GM18519 (cell line): Measurements from ENCODE around the gene GDF10.

ENCODE experiments used
- ATAC-seq: cut with Tn5 transposase; IDR thresholded peaks from one replicate; pipeline ENCODE4 v1.9.1; 2021; ENCODE audit warnings: mild to moderate bottlenecking, moderate library complexity; ENCODE audit not compliant: unreplicated experiment, low FRiP score

GDF10 gene, protein sequence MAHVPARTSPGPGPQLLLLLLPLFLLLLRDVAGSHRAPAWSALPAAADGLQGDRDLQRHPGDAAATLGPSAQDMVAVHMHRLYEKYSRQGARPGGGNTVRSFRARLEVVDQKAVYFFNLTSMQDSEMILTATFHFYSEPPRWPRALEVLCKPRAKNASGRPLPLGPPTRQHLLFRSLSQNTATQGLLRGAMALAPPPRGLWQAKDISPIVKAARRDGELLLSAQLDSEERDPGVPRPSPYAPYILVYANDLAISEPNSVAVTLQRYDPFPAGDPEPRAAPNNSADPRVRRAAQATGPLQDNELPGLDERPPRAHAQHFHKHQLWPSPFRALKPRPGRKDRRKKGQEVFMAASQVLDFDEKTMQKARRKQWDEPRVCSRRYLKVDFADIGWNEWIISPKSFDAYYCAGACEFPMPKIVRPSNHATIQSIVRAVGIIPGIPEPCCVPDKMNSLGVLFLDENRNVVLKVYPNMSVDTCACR

DNA sequence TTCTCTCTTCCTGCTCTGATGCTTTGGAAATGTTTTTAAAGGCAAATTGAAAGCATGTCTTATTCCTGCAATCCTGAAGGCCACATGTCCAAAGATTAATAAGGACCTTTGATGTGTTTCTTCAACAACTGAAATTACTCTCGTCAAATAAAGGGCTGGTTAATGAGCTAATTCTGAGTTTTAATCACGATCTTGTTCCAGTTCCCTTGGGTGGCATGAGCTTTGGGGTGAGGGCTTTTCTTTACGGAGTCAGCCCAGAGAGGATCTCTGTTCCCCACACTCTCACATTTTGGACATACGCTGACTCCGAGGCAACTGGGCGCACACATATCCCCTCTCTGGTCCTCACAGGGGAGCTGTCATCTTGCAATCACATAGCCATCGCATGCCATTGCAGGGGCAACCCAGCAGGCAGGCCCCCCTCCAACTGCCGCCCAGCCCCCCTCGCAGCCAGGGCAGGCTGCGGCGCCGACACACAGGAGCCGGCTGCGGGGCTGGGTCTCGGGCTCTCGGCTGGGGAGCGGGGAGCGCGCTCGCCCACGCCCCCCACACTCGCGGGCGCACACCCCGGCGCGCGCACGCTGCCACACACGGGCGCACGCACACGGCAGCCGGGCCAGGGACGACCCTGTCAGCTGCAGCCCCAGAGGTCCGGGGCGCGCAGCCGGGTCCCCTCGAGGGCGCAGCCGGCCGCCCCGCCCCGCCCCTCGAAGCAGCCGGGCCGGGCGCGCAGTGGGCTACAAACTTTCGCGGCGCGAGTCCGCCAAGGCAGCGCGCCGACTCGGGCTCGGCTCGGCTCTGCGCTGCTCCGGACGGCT, at the start of gene GDF10:
Gene GDF10, plus strand, starts transcription at position 587 of the 818 bp plus-strand sequence. CDS start 455 bp downstream, outside the sequence.
- no peak for ATAC-seq

DNA sequence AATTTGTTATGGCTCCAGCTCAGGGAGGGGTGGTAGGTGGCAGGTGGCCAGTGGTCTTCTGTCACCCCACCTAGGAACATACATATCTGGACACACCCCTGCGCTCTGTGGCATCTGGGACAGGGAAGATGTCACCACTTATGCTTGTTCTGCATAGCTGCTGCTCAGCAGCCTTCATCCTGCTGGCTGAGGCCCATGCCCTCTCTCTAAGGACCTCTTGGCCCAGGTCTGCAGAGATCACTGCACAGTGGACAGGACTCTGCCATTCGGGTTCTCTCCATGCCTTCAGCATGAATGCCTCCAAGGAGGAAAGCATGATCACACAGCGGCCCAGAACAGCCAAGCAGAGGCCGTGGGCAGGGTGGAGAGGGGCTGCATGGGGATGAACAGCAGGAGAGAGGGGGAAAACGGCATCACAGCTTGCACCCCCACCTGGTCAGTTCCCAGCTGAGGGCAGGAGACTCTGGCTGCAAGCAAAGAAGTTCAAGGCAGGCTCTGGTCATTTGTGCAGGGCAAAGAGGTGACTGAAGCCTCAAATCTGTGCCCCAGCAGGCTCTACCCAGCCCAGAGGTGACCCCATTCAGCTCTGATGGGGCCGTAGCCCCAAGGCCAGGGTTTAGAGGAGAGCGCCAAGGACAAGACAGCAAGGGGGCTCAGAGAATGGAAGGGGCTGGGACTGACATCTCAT, 47.8 kb upstream of the GDF10 start:
- ATAC-seq = no peak

DNA sequence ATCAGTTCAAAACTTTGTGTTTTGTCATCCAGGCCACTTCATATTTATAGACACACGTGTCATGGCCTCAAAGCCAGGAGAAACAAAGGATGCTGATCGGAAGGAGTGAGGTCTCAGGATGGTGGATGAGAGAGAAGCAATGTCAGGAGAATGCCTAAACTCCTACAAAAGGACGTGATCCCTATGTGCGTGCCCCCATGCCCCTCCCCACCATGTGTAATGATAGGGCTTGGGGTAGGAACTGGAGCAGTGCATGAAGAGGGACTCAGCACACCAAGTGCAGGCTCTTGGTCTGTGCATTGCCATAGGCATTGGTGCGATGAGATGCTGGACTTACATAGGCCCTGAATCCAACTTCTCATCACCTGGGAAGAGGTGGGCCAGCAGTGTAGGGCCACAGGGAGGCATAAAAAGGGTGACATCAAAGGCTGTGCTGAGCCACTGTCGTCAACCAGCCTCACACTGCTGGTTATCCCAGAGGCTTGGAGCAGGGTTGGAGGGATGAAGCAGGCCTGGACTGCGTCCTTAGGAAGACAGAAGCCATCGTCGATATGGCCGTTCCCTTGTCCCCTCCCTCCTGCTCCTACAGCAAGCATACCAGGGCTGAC, 46.9 kb upstream of the GDF10 start:
- no peak for ATAC-seq

DNA sequence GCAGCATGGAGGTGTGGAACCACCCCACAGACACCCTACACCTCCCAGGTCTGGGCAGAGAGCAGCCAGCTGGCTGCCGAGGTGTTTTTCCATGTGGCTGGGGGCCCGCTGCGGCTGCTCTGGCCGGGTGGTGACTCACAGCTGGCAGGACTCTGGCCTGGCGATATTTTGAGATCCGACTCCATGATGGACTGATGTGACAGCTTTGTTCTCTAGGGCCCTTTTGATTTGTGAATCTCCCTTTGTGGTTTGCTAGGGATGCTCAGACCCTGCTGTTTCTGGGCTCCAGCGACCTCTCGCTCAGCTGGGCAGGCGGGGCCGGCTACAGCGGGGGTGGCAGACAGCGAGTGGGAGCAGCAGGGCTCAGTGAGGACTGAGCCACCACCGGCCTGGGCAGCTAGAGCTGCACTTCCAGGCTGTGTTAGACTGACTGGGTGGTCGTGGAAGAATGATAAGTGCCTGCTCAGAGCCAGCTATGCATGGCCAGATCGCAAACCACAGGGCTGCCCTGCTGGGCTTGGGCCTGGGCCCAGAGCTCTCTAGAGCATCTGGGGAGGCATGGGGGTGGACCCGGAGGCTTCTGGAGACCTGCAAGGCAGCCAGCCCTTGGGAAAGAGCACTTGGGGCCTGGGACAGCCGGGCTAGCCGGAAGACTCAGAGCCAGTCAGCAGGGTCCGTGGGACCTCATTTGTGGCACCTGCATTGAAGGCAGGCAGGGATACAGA, 46.2 kb upstream of the GDF10 start:
- ATAC-seq = no peak

DNA sequence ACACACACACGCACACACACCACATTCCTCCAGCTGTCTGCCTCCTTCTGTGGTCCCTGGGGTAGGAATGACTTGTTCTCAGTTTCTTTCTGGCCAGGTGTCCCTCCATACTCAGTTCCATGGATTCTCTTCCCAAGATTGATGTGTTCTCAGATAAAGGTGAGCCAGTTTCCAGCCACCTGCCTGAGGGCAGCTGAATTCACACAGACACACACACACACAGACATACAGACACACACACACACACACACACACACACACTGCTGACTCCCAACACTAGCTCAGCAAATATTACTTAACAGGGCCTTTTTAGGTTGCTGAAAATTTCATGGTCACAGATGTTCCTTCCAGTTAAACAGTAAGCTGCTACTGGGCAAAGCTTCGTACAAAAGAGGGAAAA, 45.4 kb upstream of the GDF10 start:
- ATAC-seq = no peak

DNA sequence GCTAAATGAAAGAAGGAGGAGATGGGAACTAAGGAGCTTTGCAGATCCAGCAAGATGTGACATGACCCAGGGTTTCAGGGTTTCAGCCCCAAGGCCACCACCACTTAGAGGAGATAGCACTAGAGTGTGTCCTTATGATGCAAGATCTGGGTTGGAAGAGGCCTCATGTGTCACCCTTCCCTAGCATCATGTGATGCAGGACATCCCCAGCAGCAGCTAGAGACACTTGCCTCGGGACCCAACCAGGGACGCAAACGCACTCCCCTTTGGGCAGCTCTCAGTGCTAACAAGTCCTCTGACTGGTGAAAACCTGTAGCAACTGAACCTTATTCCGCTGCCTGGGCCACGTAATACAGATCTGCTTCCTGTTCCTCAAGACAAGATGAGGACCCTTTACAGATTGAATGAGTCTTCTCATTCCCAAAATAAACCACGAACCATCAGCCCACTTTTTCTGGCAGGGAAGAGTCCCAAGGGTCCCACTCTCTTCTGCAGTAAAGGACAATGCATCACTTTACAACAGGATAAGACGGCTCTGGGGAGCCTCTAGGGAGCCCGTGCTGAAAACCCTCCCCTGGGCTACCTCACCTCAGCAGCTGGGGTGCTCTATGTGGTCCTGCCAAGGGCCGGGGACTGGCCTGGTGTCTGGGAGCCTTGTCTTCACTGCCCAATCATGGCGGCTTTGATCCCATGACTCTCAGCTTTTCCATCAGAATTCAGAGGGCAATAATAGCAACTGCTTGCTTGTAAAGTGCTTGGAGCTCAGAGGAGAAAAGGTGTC, 44.8 kb upstream of the GDF10 start:
- ATAC-seq = no peak

DNA sequence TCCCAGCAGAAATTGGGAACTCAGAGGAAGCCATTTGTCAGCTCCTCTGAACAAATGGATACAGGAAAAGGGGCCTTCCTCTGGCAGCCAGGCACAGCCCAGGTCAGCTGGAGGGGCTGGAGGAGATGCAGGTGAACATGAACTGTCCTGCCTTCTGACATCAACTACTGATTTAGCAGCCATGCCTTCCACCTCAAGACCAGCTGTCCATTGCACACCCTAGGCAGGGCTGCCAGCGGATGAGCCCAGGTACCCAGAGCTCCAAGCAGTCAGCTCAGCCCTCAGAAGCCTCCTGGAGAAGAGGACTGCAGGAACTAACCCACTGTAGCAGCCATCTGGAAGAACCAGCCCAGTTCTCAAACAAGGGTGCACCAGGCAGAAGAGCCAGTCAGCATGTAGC, 44.1 kb upstream of the GDF10 start:
- ATAC-seq = no peak

DNA sequence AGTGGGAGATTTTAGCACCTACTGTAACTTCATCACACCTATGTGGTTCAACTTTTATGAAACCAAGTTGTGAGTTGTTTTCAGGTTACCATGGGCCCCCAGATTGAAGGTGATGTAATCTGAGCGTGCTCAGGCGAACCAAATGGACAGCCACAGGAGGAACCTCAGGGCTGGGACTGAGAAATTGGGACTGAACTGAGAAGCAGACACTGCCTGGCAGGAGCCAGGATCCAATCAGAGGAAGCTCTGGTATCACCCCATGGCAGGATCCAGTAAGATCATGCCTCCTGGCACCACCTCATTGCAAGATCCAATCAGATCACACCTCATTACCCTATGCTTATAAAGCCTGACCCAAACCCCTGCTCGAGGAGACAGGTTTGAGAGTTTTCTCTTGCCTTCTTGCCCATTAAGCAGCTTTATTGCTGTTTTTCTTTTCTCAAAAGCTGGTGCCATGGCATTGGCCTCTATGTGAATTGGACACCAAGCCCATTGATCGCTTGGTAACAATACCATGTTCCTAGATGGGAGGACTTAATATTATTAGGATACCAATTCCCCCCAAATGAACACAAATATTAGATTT, 43.2 kb upstream of the GDF10 start:
- no peak for ATAC-seq

DNA sequence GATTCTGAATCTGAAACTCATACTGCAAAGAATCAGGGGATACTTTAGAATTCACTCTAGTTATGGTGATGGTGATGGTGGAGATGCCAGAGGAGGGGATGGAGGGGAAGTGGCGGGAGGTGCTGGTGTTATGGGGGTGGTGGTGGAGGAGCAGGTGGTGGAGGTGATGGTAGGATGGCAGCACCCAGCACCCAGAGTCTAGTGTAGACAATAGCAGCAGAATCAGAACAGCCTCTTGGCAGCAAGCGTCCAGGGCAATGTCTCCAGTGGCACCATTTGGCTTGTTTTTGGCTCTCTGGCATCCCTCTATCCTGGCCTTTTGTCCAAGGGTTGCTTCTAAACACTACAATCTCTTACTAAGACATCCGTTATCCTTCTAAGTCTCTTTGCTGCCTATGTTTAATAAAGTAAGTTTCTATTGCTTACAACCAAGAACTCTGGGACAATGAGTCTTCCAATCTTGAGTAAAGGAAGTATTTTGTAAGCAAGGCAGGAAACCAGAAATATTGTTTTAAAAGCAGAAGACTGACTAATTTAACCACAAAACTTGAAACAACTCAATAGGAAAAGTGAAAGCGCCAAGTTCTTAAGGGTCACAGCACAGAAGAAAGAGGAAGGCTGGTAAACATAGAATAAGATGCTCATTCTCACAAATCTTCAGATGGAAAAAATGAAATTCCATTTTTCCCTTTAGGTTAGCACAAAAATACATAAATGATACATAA, 42.4 kb upstream of the GDF10 start:
- ATAC-seq = no peak

DNA sequence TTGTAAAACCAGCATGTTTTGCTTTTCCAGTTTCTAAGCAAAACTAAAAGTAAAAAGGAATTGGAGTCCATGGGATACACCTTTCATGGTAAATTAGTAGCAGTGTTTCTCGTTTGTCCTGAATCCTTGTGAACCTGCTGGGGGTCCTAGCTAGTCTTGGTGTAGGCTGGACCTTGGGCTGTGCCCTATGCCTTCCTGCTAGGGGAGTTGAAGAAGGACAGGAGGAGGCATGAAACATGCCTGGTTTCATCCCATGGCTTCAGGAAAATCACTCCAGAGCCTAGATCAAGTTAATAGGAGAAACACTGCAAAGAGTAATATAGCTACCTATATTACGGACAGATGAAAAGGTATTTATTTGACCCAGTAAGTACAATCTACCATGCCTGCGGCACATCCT, 41.1 kb upstream of the GDF10 start:
- ATAC-seq = no peak

DNA sequence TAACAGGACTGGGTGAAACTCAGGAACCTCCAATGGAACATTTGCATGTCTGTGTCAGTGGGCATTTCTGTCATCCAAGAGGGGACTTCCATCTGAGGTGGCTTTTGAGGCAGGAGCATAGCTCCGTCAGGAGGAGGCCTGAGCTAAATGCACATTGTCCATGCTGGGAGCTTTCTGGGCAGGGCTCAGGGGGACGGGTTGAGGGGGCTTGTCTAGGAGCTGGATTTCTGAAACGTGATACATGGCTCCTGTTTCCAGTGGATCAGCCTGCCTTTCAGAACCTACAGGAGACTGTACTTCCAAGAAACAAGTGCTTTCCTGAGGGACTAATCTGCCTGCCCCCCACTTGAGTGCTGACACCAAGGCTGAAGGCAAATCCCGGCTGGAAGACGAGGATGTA, 40.5 kb upstream of the GDF10 start:
- no peak for ATAC-seq

DNA sequence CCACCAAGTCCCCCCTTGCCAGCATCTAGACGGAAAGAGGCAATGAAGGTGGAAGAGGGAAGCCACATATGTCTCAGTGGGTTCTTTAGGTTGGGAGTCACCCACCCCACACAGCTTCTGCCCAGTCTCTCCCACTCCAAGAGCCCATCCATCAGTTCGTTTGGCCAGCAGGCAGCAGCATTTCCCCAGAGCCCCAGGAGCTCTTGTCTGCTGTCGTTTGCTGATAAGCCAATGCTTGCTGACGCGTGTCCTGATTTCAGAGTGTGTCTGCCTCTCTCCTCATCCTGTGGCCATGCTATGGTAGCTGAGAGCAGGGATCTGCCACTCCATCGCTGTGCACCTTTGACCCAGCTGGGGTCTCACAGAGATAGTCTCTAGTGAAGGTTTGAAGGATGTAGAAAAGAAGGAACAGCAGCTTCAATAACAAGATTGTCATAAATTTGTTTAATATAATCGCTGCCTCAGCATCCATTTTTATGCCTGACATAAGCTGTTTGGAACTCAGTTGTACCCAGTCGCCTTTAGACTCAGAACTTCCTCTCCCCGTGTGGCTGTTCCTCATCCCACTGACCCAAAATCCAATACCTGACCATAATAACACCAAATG, 39.4 kb upstream of the GDF10 start:
- no peak for ATAC-seq

DNA sequence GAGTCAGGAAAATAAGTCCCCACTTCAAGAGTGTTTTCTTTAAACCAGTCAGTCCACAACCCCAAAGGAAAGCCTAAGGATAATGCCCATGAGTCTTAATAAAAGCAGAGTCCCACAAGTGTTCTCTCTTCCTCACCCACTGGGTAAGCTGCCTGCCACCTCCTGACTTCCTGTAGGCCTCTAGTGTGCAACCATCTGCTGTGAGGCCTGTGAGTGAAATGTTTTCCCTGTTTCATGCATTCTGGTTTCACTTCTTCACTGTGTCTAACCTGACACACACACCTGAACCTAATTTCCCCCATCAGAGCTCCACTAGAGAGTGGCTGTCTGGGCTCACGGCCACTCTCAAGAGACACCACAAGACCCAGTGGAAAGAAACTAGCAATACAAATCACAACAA, 38.9 kb upstream of the GDF10 start:
- peak; percentile 95 for ATAC-seq

DNA sequence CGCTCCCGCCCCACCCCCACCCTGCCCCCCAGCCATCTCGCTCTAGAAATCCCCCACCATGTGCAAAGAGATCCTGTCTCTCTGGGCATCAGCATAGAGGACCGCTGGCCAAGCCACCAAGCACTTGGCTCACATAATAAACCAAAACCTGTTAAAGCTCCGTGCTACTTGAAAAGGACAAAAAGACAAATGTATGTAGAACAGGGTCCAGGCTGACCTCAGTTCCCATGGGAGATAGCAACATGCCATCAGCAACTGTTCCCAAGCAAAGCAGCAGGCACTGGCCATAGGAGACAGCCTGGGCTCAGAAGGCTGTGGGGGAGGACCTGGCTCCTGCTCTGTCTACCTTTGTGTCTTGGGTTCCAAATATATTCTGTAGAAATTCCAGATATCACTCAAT, 38.4 kb upstream of the GDF10 start:
- ATAC-seq = no peak

DNA sequence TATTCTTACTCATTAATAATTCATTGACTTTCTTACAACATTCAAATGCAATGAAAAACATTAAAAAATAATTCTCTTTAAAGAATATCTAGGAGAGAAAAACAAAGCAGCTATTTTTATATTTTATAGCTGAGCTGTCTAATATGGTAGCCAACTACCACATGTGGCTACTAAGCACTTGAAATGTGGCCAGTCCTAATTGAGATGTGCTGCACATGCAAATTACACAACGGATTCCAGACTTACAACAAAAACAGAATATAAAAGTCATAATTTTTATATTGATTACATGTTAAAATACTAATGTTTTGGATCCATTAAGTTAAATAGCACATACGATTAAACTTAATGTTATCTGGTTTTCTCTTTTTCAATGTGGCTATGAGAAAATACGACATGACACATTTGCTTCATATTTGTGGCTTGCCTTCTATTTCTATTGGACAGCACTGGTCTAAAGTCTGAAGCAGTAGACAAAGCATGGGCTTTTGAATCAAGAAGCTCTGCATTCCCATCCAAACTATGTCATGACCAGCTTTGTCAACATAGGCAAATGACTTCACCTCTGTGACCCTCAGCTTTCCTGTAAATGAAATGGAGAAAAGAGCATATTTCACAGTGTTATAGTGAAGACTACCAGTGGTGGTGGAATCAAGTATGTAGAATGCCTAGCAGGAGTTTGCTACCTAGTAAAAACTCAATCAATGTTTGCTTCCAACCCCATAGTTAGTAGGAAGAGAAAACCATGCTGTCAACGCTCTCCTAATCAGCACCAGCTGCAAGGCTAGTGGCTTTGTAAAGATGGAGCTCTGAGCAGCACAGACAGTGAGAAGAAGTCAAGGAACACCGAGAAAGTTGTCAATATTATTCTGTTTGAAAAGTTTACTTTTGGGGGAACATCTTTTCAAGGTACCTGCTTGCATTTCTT, 37.1 kb upstream of the GDF10 start:
- no peak for ATAC-seq

DNA sequence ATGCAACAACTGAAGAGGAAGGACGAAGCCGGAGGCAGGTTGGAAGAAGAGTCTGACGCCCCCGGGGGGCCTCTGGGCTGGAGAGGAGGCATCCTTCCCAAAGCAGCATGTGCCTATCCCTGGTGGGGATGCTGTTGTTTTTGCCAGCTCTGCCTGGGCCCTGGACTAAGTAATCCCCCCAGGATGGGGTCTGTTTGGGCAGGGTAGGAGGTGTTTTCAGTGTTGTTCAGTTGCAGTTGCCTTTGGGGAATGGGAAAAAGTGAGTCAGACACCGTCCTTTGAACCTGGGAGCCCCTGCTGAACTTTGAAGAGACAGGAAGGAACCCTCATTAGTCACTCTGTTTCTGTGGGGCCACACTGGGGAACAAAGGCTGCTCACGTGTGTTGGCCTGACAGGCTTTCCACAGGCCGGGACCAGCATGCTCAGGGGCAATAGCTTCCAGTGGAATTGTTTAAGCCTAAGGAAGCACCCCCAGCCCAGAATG, 35.2 kb upstream of the GDF10 start:
- ATAC-seq = no peak

DNA sequence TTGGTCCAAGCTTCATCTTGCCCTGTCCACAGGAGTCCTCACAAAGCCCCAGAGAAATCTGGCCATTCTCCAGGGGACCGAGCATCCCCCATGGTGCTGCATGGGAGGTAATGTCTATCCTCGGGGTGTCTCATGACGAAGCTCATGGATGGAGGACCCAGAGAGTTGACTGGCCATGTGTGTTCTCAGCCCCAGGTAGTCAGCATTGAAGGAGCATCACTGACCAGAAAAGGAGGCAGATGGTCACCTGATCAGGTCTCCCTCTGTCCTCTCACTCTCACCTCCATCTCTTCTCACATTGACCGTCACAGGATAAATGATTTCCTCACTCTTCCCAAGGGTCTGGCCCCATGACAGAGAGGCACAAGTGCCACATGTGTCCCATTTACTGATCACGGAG, 33.4 kb upstream of the GDF10 start:
- no peak for ATAC-seq
